NK-92 treated with Interleukin-12 subunit alpha and Interleukin-12 subunit beta, amount 100 ng/mL, for 24 hours (cell line): ENCODE results near the gene CNTNAP2.

Experiments used
- DNase-seq: peaks from one replicate; lab custom pipeline; 2025; lab: John Stamatoyannopoulos, UW

CNTNAP2 gene

DNA sequence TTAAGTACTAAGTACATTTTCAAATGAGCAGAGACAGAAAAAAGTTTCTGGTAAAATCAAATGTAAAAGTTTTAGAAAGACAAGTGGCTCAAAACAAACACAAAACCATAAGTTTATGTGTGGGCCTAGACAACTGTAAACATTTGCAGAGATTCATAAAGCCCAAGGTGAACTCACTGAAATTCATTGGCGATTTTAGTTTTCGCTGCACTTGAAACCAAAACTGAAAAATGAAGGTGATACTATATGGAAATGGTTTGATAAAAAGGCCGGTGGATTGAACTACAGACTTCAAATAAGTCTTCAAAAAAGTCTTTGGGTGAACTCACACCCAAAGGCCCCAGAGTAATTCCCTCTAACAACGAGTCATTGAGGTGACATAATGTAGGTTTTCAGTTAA lies 1289.0 kb downstream of the CNTNAP2 start:
- no peak for DNase-seq

- no peak for DNase-seq
Measured at GRCh38 chr7:147406521-147407135, 1290.0 kb downstream of the CNTNAP2 start.

DNA sequence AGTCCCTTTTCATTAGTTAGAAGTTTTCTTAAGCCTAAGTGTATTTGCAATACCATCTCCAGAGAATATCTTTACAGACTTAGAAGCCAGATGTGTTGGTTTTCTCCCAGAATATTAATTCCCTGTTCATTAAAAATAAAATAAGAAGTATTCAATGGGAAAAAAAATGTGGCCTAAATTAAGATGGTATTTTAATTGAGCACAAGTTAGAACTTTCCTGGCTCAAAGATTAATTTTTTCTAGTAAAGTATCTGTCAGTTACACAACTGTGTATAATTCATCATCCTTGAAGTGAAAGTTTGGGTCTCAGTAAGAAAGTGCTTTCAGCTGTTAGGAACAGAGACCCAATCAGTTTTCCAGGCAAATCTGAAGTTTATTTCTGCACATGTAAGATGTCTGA lies 1294.5 kb downstream of the CNTNAP2 start:
- DNase-seq = no peak

- DNase-seq = no peak
Measured at GRCh38 chr7:147412109-147412508, 1295.5 kb downstream of the CNTNAP2 start.

DNA sequence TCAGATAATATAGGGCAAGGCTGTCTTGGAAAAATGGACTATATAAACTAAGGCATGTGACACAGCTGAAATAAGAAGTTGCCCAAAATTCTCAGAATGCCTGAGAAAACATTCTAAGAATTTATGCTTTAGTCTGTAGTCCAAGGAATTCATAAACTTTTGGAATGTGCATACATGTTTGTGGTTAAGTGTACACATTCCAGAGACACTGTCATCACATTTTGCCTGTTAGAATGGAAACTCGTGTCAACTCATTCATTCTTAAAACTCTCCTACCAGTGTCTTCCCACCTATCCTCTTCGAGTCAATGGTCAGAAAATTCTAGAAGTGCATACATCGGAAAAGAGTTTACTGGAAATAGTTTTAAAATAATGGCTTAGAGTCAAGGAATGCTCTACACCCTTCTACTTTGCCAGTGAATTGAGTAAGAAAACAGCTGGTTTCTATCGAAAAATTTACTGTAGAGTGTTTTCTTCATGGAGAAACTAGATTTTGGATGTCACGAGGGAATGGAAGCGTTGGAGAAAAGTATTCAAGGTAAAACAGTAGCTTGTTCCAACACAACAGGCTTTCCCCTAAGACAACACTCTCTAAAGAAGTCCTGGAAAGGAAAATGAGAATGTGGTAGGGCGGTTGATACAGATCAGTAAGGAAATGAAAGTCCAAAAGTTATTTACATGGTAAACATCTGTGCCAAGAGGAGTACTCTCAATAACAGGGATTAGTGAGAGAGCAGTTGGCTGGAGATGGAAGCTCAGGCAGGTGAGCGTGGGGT lies 1296.4 kb downstream of the CNTNAP2 start:
- no peak for DNase-seq

- DNase-seq = no peak
Measured at GRCh38 chr7:147413557-147413870, 1296.9 kb downstream of the CNTNAP2 start.

DNA sequence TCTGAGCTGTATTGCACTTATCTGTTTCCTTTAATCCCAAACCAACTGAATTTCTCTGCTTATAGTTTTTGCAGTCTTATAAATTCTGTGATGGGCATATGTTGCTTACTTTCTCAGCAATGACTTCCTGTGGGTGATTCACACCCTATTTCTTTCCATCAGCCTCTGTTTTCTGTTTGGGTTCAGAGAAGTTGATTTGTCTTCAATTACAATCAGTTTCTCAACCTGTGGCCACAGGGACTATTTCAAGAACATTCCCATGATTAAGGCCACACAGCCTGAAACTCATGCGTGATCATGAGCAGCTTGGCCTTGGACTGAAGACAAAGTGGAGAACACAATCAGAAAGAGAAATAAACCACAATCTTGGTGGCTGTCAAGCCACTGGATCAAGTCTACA lies 1299.4 kb downstream of the CNTNAP2 start:
- DNase-seq = no peak

DNA sequence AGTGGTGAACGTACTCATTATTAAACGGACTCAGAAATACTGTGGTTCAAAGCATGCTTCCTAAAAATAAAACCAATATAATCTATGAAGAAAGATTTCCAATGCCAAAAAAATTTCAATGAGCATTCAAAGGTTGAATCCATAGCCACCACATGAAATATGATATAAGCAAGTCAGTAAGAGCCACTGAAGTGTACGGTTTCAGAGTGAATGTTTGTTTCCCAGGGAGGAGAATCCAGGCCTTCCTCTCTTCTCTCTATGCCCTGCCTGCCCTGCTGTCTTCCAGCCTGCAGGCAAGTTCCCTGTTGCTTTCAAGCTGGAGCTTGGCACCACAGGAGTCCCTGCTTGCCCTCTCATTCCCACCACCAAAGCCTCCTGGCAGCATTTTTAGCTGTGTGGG lies 1302.4 kb downstream of the CNTNAP2 start:
- DNase-seq = no peak

- DNase-seq = no peak
Measured at GRCh38 chr7:147423875-147424274, 1307.3 kb downstream of the CNTNAP2 start.

DNA sequence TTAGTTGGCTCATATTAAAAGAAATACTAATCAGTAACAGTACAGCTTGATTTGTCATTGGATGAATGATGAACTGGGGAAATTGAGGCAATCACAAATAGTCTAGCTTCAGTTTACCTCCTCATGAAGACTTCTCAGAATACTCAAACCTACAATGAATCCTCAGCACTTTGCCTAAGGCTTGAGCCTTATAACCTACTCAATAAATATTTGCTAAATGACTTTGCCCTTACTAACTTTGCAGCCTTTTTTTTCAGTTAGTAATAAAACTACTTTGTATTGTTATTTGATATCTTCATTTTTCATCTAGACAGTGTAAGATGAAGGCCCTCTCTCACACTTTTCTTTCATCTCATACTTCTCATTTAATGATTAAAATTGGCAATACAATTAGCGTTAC lies 1311.5 kb downstream of the CNTNAP2 start:
- DNase-seq = no peak

DNA sequence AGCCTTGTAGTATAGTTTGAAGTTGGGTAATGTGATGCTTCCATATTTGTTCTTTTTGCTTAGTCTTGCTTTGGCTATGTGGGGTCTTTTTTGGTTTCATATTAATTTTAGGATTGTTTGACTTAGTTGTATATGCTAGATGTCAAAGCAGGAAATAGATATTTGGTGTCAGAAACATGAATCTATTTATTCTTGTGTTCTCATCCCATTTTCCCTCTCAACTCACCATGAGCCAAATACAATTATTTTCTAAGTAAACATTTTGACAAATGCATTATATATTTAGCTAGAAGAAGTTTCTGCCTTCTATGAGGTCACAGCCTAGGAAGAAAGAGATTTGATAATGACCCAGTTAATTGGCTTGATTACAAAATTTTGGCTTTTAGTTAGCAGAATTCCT lies 1313.4 kb downstream of the CNTNAP2 start:
- no peak for DNase-seq

- DNase-seq = no peak
Measured at GRCh38 chr7:147432079-147432478, 1315.5 kb downstream of the CNTNAP2 start.

DNA sequence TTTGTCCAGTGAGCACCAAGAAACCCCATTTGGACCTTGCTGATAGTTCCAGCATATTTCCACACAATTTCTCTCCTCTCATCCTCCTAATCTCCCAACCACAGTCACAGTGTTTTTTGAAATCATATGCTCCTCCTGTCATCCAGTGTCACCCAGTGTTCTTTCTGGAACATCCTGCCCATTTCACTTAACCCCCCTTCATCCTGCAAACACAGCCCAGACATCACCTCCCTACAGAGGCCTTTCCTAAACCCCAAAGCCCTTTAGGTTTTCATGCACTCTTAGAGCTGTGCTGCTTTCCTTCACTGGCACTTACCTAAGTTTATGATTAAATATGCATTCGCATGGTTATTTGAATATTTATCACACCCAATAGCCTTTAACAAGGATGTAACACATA lies 1316.0 kb downstream of the CNTNAP2 start:
- no peak for DNase-seq

DNA sequence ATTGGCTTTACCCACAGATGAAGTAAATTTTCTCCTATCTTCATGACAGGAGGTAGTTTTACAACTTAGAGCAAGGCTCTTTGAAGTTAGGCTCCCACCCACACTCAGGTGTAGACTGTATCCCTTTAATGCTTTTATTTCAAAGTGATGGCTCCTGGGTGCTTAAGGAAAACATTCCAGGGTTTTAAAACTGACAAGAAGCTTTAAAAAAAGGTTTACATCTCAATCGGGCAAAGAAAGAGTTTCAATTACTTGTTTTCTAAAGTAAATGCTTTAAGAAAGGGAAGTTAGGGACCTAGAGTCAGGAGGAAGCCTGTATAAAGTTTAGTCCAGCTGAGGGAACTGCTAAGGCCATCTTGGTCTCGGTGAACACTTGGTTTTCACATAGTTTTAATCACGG lies 1320.1 kb downstream of the CNTNAP2 start:
- DNase-seq = no peak

- no peak for DNase-seq
Measured at GRCh38 chr7:147438216-147438615, 1321.6 kb downstream of the CNTNAP2 start.

DNA sequence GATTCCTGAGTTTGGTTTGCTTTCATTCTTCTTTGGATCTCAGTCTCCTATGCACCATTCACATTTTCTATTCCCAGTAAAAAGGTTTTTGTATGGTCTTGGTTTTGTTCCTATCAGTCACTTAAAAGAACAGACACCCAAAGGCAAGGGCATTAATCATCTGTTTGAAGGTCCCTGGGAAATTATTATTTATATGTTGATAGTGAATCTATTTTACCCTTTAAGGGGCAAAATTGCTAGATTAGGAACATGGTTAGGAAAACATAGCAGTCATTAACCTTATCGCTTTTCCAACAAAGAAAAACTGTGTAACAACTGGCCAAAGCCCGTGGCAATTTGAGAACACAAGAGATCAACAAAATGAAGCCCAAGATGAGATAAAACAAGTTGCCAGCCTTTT lies 1327.3 kb downstream of the CNTNAP2 start:
- no peak for DNase-seq

GRCh38 chr7:147452816-147453215 lies 1336.2 kb downstream of the CNTNAP2 start:
- no peak for DNase-seq

DNA sequence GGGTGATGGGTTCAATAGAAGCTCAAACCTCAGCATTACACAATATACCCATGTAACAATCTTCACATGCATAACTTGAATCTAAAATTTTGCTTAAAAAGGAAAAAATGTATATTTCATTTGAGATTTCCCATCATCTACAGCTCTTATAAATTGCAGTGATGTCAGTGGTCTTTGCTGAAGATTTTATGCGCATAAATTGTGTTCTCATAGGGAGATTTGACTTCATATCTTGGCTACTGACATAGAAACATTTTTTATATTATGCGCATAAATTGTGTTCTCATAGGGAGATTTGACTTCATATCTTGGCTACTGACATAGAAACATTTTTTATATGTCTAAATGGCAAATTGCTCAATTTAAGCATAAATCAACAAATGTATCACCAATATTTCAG lies 1348.6 kb downstream of the CNTNAP2 start:
- no peak for DNase-seq

GRCh38 chr7:147472556-147472955 lies 1356.0 kb downstream of the CNTNAP2 start:
- DNase-seq = no peak

DNA sequence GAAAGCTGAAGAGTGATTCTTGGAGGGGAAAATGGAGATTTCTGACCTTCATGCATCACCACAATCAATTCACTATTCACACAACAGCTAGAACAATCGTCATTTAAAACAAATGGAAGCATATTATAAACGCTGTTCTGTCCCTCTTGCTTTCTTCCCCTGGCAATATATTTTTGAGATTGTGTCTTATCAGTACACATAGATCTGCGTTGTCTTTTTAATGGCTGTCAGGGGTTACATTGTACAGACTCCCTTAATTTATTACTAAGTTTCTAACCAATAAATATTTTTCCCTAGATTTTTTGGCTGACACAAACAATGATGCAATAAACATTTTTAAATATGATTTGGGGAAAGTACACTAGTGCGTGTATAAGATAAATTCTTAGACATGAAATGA lies 1358.3 kb downstream of the CNTNAP2 start:
- no peak for DNase-seq

DNA sequence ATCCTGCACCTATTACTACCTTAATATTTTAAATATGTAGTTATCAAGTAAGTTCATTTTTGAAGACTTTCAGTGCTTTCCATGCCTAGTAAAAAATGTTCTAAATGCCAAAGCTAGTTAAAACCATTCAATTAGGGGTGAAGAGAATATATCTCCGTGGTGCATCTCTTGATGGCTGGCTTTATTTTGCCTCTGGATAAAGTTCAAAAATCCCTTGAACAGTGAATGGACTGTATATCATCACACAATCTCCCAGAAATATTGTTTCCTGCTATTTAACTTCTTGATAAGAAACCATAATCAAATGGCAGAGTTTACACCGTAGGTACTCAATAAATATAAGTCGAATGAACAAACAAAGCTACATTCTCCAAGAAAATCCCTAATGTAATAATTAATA lies 1360.9 kb downstream of the CNTNAP2 start:
- no peak for DNase-seq

DNA sequence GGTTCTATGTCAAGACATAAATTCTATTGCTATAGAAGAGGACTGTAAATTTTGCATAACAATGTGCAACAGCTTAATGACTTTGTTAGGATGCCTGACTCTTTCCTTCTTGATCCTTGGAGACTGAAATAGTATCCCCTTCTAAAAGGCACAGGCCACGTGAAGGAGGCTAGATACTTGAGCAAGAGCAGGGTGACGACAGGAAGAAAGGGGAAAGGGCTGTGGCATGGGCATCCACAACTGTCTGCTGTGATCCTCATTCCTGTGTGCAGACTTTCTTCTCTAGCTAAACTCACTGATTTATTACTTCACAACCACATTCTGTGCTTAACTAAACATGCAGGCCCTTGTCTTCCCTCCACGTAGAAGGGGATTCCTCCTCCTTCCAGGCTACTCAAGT lies 1362.2 kb downstream of the CNTNAP2 start:
- DNase-seq = no peak

DNA sequence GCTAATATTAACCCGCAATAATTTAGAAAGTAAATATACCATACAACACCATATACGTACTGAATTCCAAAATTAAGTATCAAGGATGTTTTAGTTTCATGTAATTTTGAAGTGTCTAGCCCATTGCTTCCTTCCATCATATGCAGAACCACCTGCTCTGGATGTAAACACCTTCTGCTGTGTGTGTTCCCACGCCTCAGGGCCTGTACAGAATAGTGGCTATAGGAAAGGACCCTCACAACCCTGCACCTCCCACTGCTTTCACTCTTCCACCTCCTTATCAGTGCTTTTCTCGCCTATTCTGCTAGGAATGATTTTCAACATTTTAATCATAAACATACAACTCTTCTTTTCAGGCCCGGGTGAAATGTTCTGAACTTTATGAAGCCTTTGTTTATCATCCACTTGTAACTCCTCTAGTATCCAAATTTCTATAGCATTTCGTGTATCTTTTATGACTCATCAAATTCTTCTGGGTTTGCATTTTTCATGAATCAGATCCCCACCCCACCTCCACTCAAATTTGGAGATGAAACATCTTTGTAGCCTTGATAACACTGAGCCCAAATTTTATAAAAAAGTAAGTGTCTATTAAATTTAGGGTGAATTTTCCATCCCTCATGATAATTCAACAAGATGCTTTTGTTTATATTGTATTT lies 1367.2 kb downstream of the CNTNAP2 start:
- DNase-seq = no peak
